ENCODE data around the gene HECTD4.

The HECTD4 gene

GRCh38 chr12:112149596-112149995 is 232.6 kb downstream of the HECTD4 start:
- DNase-seq: no peak

DNA sequence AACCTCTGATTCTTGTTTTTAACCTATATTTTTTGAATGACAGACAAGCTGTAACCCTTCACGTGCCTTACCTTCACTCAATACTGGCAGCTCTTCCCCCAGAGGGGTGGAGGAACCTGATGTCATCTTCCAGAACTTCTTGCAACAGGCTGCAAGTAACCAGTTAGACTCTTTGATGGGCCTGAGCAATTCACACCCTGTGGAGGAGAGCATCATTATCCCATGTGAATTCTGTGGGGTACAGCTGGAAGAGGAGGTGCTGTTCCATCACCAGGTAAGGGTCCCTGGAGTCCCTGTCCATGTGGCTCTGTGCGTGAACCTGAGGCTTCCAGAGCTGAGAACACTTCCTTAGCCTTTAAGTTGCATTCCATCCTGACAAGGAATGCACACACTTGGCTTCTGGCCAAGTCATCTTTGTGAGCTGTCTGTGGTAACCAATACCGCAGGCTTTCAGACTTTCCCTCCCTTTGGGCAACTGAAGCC is 234.2 kb downstream of the HECTD4 start:
- no peak for DNase-seq

DNA sequence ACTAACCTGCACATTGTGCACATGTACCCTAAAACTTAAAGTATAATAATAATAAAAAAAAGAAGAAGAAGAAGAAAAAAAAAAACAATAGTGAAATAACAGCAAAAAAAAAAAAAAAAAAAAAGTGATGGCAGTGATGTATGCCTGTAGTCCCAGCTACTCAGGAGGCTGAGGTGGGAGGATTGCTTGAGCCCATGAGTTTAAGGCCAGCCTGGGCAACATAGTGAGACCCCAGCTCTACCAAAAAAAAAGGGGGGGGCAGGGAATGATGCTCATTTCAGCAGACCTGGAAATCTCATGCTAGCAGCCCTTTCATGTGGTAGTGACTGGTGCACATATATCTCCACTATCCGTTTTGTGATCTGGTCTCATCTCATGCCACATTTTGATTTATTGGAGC is 236.1 kb downstream of the HECTD4 start:
- DNase-seq: no peak

GRCh38 chr12:112140728-112141127 is 241.5 kb downstream of the HECTD4 start:
- DNase-seq: no peak

- no peak for DNase-seq
These were observed 247.5 kb downstream of the HECTD4 start for GRCh38 chr12:112134731-112135130.

DNA sequence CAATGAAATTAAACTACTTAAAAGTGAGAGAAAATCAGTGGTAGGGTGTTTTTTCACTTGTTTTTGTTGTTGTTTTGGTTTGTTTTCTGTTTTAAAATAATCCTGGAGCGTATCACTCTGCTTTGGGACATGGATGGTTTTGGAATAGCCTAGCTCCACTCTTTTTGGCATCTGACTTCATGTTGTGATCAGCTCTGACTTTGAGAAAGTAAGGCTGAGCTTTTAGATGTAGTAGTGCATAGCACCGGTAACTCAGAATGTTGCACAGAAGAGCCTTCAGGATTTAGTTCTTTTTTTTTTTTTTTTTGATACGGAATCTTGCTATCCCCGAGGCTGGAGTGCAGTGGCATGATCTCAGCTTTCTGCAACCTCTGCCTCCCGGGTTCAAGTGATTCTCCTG is 248.8 kb downstream of the HECTD4 start:
- DNase-seq: no peak

DNA sequence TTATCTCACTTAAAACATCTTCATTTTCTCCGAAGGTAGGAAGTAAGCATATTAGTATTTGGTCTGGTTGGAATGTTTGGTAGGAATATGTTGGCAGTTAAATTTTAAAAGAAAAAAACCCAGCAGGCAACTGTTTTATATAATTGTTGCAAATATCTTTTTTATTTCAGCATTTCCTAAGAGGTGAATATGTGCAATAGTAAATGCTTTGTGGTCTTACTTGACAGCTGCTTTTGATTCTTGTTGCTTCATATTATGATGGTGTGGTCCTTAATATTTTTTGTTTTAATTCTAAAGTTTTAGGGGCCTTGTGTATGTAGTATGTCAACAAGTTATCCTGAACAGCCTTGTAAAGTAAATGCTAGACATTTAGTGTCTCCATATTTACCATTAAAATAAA is 250.5 kb downstream of the HECTD4 start:
- no peak for DNase-seq

- no peak for DNase-seq
These were observed 251.7 kb downstream of the HECTD4 start for GRCh38 chr12:112130441-112130998.

- no peak for DNase-seq
These were observed 255.3 kb downstream of the HECTD4 start for GRCh38 chr12:112126911-112127310.

GRCh38 chr12:112126000-112126438 is 256.2 kb downstream of the HECTD4 start:
- no peak for DNase-seq

DNA sequence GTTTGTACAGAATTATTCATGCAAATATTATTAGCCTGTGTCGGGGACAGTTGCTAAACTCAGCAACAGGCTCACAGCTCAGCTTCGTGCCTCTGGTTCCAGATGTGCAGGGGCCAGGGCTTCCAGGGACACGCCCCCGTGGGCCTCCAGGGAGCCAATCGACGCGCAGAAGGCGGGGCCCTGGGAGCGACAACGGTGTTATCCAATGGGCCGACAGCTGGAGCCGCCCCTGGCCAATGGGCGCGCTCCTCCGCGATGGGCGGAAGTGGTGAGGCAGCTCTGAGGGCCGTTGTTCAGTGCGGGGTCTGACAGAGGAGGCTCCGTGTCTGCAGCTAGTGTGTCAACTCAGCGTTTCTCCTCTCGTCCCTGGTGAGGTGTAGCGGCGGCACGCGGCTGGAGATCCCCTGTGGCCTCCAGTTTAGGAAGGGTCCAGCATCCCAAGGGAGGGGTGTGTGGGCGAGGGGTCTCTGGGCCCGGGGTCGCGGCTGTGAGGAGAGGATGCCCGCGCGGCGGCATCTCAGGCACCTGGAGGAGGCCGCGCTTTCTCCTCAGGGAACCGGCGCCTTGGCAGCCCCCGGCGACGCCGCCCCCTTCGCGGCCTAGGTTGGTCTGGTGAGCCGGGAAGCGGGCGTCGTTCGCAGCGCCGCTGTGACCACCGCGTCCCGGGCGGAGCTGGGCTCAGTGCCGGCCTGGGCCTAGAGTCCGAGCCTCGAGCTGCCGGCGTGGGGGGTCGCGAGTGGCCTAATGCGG is 256.8 kb downstream of the HECTD4 start, which contains the start of gene TRAFD1:
TSS of gene TRAFD1 (plus strand) at position 311 of the 750 bp plus-strand sequence. CDS start 4,963 bp downstream, outside the sequence.
- DNase-seq: peak; percentile 97

DNA sequence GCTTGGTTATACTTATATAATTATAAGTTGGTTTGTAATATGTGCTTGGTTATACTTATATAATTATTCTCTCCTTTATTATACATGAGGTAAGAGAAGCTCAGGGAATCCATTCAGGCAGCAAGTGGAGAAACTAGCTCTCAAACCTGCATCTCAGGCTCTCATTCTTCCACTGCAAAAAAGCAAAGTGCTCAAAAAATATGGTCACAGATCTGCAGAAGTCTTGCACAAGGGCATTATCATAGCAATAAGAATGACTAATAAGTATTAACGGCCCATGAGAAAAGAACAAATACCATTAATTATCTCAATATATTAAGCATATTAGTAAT is 257.3 kb downstream of the HECTD4 start:
- no peak for DNase-seq

DNA sequence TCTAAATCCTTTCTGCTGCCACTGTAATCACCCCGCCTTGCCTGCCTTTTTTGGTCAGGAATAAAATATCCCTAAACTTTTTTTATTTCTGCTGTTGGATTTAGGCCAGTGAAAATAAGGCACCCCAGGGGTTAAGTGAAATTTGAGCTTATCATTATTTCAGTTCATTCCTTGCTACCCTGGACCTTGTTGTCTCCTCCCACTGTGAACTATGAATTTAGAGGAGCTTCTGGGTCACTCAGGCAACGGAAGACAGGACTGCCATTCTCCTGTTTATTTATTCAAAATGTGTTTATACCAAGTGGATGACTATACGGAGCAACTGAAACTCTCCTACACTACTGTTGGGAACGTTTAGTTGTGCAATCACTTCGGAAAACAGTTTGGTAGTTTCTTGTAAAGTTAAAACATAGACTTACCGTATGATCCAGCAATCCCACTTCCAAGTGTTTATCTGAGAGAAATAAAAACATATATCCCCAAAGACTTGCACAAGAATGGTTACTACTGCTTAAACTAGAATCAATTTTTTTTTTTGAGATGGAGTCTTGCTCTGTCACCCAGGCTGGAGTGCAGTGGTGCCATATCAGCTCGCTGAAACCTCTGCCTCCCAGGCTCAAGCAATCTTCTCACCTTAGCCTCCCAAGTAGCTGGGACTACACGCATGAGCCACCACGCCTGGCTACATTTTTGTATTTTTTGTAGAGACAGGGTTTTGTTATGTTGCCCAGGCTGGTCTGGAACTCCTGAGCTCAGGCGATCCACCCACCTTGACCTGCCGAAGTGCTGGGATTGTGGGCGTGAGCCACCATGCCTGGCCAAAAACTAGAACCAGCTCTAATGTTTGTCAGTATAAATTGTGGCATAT is 259.2 kb downstream of the HECTD4 start:
- DNase-seq: no peak

DNA sequence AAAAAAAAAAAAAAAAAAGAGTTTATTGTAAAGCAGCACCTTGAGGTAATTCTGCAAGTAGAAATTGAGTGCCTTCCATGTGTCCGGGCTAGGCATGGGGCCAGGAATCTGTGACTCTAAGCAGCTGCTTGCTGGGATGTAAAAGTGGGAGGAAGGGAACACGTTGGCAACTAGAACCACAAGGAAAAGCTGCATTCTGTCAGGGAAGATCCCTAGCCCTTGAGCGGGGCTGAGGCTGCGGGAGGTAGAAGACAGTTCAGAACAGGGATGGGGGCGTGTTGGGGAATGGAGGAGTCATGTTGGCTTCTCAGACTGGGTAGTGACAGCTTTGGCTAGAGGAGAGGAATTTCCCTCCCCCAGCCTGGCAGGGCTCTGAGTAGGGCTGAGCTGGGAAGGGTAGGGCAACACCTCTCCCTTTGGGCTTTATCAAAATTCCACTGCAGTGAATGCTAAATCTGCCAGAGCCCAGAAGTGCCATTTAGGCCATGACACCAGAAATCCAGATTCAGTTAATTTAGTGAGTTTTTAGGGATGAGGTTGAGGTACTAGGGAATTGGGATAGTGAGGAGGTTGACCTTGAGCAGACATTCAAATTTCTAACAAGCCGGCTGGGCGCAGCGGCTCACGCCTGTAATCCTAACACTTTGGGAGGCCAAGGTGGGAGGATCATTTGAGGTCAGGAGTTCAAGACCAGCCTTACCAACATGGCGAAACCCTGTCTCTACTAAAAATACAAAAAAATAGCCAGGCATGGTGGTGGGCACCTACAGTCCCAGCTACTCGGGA is 260.3 kb downstream of the HECTD4 start:
- DNase-seq: no peak

DNA sequence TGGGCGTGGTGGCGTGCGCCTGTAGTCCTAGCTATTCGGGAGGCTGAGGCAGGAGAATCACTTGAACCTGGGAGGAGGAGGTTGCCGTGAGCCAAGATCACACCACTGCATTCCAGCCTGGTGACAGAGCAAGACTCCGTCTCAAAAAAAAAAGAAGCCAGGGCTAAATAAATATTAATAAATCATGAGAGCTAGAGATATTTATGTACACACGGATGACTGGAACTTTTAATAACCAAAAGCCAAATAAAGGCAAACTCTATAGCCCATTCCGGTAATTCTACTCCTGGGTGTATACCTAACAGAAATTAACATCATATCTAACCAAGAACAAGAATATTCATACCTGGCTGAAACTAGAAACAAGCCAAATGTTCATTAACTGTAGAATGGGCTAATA is 264.5 kb downstream of the HECTD4 start:
- no peak for DNase-seq

DNA sequence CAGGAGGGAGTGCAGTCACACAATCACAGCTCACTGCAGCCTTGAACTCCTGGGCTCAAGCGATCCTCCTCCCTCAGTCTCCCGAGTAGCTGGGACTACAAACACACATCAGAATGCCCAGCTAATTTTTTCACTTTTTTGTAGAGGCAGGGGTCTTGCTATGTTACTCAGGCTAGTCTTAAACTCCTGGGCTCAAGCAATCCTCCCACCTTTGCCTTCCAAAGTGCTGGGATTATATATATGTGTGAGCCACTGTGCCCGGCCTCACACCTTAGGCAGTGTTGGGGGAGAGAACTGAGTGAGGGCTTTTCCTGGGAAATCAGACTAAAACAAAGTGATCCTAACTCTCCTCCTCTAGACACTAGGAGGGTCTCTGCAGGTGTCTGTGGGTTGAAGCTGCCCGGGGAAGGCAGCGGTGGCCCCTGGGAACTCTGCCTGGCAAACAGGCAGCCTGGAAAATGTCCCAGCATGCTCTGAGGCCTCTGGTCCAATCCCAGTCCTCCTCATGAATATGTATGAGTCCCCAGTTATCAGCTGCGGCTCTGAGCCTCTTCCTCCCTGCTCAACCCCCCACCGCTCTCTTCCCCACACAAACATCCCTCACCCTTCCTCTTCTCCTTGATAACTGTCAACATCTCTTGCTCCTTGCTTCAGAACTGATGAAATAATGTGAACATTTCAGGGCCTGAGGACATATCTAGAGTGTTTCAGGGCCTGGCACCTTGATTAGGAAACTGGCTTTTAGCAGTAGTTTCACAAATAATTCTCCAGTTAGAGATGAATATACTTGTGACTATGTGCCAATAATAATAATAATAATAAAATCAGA is 265.8 kb downstream of the HECTD4 start:
- peak; percentile 70 for DNase-seq

GRCh38 chr12:112115259-112116045 is 266.8 kb downstream of the HECTD4 start:
- DNase-seq: no peak

DNA sequence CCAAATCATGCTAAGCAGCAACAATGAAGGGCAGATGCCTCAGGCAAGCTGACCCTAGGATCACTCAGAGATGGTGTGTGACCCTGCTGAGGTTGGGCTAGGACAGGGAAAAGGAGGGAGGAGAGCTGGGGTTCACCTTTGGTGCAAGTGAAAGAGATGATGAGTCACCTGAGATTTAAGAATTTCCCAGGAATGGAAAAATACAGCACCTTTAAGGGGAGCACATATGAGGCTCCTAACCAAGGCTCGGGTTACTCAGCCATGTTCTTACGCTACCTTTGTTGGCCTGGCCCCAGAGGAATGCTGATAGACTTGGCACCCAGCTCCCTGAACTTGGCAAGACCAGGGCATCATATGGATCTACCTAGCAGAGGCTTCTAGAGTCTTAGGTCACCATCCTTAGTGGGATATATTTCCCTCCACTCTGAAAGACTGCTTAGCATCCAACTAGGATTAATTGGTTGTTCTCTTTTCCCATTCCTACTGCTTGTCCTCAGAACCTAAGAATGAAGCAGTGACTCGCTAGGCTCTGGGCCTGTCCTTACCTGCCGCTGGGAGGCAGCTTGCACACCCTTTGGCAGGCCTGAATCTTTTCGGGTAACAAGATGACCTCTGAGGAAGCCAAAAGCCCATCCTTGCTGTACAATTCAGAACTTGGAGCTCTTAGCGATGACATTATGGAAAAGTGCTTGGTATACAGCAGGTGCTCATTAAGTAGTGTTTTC is 269.7 kb downstream of the HECTD4 start:
- DNase-seq: no peak

GRCh38 chr12:112111931-112112330 is 270.3 kb downstream of the HECTD4 start:
- DNase-seq: no peak
